Gastroesophageal sphincter (tissue), 4 donors: ENCODE data around the gene AASS. TPM values are rescaled to one million over a fixed set of nuclear protein-coding genes. Genes with fewer than 3 reads are reported as not detected.

Source experiments
- ATAC-seq: fragments of 150-250 bp; one replicate; pipeline ENCODE4 v1.9.1; 2016; ENCODE audit warnings: mild to moderate bottlenecking, moderate library complexity
- H3K27ac ChIP-seq, 4 donors: fragments of 200-600 bp; sonication (generic) in 3 of 4; 1 replicate in 3 of 4; 2 replicates in 1 of 4; pipeline ENCODE4 v1.5.1; 2016 to 2019
- H3K27me3 ChIP-seq: fragments of 200-600 bp; sonication (generic); one replicate; pipeline ENCODE4 v1.5.1; 2019
- H3K36me3 ChIP-seq, 2 donors: fragments of 200-600 bp; sonication (generic); one replicate each; pipeline ENCODE4 v1.5.1; 2019; ENCODE audit warnings: control low read depth in 1 of 2
- H3K4me1 ChIP-seq, 3 donors: fragments of 200-600 bp; sonication (generic); 1 replicate in 2 of 3; 2 replicates in 1 of 3; pipeline ENCODE4 v1.5.1; 2016 to 2019; ENCODE audit warnings: control low read depth in 2 of 3
- H3K4me3 ChIP-seq, 2 donors: fragments of 200-600 bp; sonication (generic); one replicate each; pipeline ENCODE4 v1.5.1; 2019; ENCODE audit warnings: mild to moderate bottlenecking in 1 of 2, moderate library complexity in 1 of 2
- H3K9me3 ChIP-seq, 3 donors: fragments of 200-600 bp; sonication (generic); one replicate each; pipeline ENCODE4 v1.5.1; 2017 to 2019; ENCODE audit warnings: control low read depth in 2 of 3
- EP300 ChIP-seq: sonication (generic); formaldehyde crosslinking; IDR thresholded peaks from one replicate; pipeline ENCODE4 v1.6.1; 2017; ENCODE audit warnings: antibody characterized with exemption, mild to moderate bottlenecking
- POLR2A ChIP-seq, 2 donors: fragments of 450-650 bp; IDR thresholded peaks; one replicate each; pipeline ENCODE4 v1.6.1; 2017; ENCODE audit warnings: antibody characterized with exemption in 2 of 2, mild to moderate bottlenecking in 2 of 2, moderate library complexity in 1 of 2
- POLR2AphosphoS5 ChIP-seq: sonication (generic); formaldehyde crosslinking; IDR thresholded peaks from one replicate; pipeline ENCODE4 v1.6.1; 2017; ENCODE audit warnings: antibody characterized with exemption
- WGBS, 2 donors: methylation state at CpG; one replicate each; pipeline ENCODE4 v1.1.5; 2018; ENCODE audit warnings: low coverage in 1 of 2; 5-methylcytosine and 5-hydroxymethylcytosine counted together
- total RNA-seq, 4 donors: library from RNA; depleted of rRNA; stranded (reverse); fragments of >200 nt; gene quantifications; one replicate each; pipeline ENCODE4 v1.1.0, GENCODE V29; 2016
- TF ChIP-seq, protein P1 (sequence below), 4 experiments: fragments of 200-600 bp in 2 of 4; fragments of 450-650 bp in 2 of 4; sonication (generic) in 1 of 4; IDR thresholded peaks; one replicate each; pipeline ENCODE4 v1.5.1; 2017 to 2019; ENCODE audit warnings: antibody characterized with exemption in 4 of 4, mild to moderate bottlenecking in 2 of 4, moderate library complexity in 2 of 4

The AASS gene
- total RNA-seq, 4 donors from 2014 or later: 20.0 to 108 (median 55.0) TPM

DNA sequence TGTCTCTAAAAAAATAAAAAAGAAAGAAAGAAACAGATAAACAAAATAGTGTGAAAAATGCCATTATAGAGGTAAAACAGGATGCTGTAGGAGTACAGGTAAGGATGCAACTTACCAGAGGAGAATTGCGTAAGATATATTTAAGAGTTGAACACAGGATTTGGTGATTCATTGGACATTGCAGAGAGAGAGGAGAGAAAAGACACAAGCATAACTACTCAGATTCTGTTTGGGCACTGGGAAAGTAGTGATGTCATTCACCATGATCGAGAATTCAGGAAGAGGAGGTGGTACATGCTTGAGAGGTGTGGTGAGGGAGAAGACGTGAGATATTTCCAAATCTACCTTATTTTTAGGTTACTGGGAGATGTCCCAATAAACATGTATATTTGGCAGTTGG is 97.6 kb downstream of the AASS start:
- Histone ChIP-seq H3K4me3 (no peak overlapping the region), H3K36me3 (no peaks in the 10 kb centered on the region), H3K27ac (no peak overlapping the region), H3K9me3 (no peaks in the 10 kb centered on the region), H3K27me3 (no peaks in the 10 kb centered on the region), H3K4me1 (no peaks in the 10 kb centered on the region)
- ATAC-seq: no peak
- 83 to 93% methylated on average over 3 of the region's 3 CpGs for WGBS, 2 donors
- no peak for TF ChIP-seq EP300
- TF ChIP-seq POLR2AphosphoS5: no peak
- no peak for TF ChIP-seq POLR2A (IDR thresholded peaks at IDR 0.05)
- TF ChIP-seq, protein P1, sequence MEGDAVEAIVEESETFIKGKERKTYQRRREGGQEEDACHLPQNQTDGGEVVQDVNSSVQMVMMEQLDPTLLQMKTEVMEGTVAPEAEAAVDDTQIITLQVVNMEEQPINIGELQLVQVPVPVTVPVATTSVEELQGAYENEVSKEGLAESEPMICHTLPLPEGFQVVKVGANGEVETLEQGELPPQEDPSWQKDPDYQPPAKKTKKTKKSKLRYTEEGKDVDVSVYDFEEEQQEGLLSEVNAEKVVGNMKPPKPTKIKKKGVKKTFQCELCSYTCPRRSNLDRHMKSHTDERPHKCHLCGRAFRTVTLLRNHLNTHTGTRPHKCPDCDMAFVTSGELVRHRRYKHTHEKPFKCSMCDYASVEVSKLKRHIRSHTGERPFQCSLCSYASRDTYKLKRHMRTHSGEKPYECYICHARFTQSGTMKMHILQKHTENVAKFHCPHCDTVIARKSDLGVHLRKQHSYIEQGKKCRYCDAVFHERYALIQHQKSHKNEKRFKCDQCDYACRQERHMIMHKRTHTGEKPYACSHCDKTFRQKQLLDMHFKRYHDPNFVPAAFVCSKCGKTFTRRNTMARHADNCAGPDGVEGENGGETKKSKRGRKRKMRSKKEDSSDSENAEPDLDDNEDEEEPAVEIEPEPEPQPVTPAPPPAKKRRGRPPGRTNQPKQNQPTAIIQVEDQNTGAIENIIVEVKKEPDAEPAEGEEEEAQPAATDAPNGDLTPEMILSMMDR (IDR thresholded peaks at IDR 0.05): no peak

DNA sequence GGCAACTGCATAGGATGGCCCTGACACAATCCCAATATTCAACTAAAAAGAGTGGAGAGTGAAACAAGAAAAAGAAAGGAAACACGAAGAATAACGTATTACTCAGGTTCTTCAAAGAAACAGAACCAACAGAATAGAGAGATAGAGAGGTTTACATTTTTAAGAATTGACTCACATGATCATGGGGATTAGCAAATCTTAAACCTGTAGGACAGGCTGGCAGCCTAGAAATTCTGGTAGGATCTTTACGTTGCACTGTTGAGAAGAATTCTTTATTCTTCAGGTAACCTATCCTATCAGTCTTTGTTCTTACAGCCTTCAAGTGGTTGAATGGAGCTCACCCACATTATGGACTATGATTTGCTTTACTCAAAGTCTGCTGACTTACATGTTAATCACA is 103.9 kb downstream of the AASS start:
- Histone ChIP-seq H3K9me3 (no peaks in the 10 kb centered on the region), H3K4me1 (no peaks in the 10 kb centered on the region), H3K4me3 (no peak overlapping the region), H3K27ac (no peak overlapping the region), H3K36me3 (no peaks in the 10 kb centered on the region), H3K27me3 (no peaks in the 10 kb centered on the region)
- no peak for TF ChIP-seq POLR2AphosphoS5
- ATAC-seq: no peak
- WGBS, 2 donors: 87 to 92% methylated on average over 3 of the region's 3 CpGs

DNA sequence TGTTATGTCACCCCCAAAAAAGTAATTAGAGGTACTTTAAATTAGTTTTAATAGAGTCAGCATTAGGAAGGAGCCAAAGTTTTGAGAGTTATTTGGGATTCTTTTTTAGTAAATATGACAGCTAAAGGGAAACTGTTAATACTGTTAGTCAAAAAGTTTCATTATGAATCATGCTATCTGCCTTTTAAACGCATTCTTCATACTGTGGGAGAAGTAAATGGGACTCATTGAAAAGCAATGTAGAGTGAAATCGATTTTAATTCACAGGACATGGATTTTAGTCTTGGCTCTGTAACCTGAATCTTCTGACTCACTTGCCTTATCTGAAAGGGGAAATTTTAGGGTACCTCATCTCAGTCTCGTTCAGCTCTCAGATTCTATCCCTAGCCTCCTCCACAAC is 105.1 kb downstream of the AASS start:
- no peak overlapping the region for H3K4me3 ChIP-seq
- TF ChIP-seq EP300 (no peak), POLR2A (IDR thresholded peaks at IDR 0.05) (no peak), POLR2AphosphoS5 (no peak)
- TF ChIP-seq, protein P1 (IDR thresholded peaks at IDR 0.05): no peak
- no peaks in the 10 kb centered on the region for H3K36me3 ChIP-seq
- 71 to 100% methylated on average over 1 to 3 of the region's 3 CpGs for WGBS, 2 donors
- H3K4me1 ChIP-seq: no peaks in the 10 kb centered on the region
- no peaks in the 10 kb centered on the region for H3K27me3 ChIP-seq
- no peaks in the 10 kb centered on the region for H3K9me3 ChIP-seq
- no peak for ATAC-seq
- H3K27ac ChIP-seq: no peak overlapping the region

DNA sequence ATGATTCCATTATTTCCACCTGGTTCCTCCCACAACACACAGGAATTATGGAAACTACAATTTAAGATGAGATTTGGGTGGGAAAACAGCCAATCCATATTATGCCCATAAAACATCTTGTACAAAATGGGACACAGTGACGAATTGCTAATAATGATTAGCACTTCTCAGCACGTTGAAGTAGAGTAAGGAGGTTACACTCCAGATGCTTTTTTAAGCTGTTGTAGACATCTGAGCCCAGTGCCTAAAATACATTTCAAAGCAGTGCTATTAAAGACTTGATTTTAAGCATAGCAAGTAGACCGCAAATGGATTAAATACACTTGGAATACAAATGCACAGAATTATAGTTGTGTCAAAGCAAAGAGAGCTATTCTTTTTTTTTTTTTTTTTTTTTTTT is 105.9 kb downstream of the AASS start:
- Histone ChIP-seq H3K4me3 (no peak overlapping the region), H3K4me1 (no peaks in the 10 kb centered on the region), H3K27ac (no peak overlapping the region), H3K36me3 (no peaks in the 10 kb centered on the region), H3K27me3 (no peaks in the 10 kb centered on the region), H3K9me3 (no peaks in the 10 kb centered on the region)
- ATAC-seq: no peak
- WGBS, 2 donors: 72 to 76% methylated on average over 3 of the region's 3 CpGs
- TF ChIP-seq POLR2A (IDR thresholded peaks at IDR 0.05) (no peak), EP300 (no peak), POLR2AphosphoS5 (no peak)
- TF ChIP-seq, protein P1 (IDR thresholded peaks at IDR 0.05): no peak

DNA sequence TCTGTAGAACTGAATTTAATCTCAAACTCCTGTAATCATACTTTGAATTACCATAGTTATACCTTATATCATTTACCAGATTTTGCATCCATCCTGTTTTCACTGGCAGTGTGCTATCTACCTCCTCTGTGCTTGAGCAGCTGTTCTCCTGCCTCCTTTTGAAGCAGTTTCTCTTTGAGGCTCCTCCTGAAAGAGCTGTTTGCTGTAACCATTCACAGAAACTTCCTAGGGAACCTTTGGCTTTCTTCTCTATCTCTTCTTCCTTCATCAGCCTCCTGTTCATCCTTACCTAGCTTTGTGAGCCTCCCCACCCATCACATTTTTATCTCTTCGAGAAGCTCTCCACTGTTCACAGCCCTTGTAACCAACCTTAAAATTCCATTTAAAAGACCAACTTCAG is 108.2 kb downstream of the AASS start:
- no peak for TF ChIP-seq POLR2A (IDR thresholded peaks at IDR 0.05)
- TF ChIP-seq, protein P1 (IDR thresholded peaks at IDR 0.05): no peak
- TF ChIP-seq EP300: no peak
- TF ChIP-seq POLR2AphosphoS5: no peak
- H3K9me3 ChIP-seq: no peaks in the 10 kb centered on the region
- no peaks in the 10 kb centered on the region for H3K4me1 ChIP-seq
- ATAC-seq: no peak
- H3K4me3 ChIP-seq: no peak overlapping the region
- H3K36me3 ChIP-seq: no peaks in the 10 kb centered on the region
- H3K27me3 ChIP-seq: no peaks in the 10 kb centered on the region
- 83 to 100% methylated on average over 1 of the region's 1 CpG for WGBS, 2 donors
- H3K27ac ChIP-seq: no peak overlapping the region
